GM10266 (cell line): ENCODE results near the gene VTN.

Experiments
- DNase-seq: peaks from one replicate; pipeline ENCODE4 v3.0.0; 2012; ENCODE audit errors: extremely low spot score
- CTCF ChIP-seq: IDR thresholded peaks from 2 replicates; pipeline ENCODE4 v1.5.1; 2012; ENCODE audit warnings: mild to moderate bottlenecking, low read depth; ENCODE audit not compliant: control insufficient read depth, insufficient read depth; ENCODE audit errors: missing control alignments

VTN gene

GRCh38 chr17:28402844-28403243, 32.7 kb upstream of the VTN start:
- no peak for DNase-seq

GRCh38 chr17:28402224-28402630, 32.1 kb upstream of the VTN start:
- DNase-seq = no peak
- no peak for TF ChIP-seq CTCF

More at GRCh38 chr17:28402844-28403243, 32.7 kb upstream of the VTN start:
- no peak for TF ChIP-seq CTCF

- no peak for DNase-seq
- TF ChIP-seq CTCF = no peak
Observed at GRCh38 chr17:28399808-28400207, 29.7 kb upstream of the VTN start.

- DNase-seq = no peak
- no peak for TF ChIP-seq CTCF
Observed at GRCh38 chr17:28398280-28398981, 28.3 kb upstream of the VTN start.

- TF ChIP-seq CTCF = no peak
- DNase-seq = no peak
Observed at GRCh38 chr17:28397687-28398279, 27.7 kb upstream of the VTN start.

GRCh38 chr17:28397275-28397674, 27.2 kb upstream of the VTN start:
- DNase-seq = no peak
- no peak for TF ChIP-seq CTCF

GRCh38 chr17:28396635-28397239, 26.6 kb upstream of the VTN start:
- no peak for DNase-seq
- TF ChIP-seq CTCF = no peak
